Stimulated activated CD4-positive, alpha-beta T cell treated with anti-CD3 and anti-CD28 coated beads, Interleukin-4, amount 100 ng/mL, for 1 hour (primary cell): ENCODE results near the gene LCOR.
A peak's percentile ranks its signal among the peaks of the same experiment; 100 is the strongest.
"Not testable (repeated sequence)": the region's sequence is repeated elsewhere in the genome, so short reads cannot be mapped to it uniquely, and the experiment has no call there.

Experiments used
- DNase-seq: peaks from one replicate; pipeline ENCODE4 v3.0.0-alpha.2; 2020

Gene LCOR

GRCh38 chr10:96831867-96832720 is at the start of gene LCOR:
Gene LCOR (plus strand): TSS chr10:96832298. CDS start chr10:96949058, 116,760 bp downstream.
- DNase-seq: peak; percentile 83

- DNase-seq: no peak
These were observed 47.8 kb upstream of the LCOR start for GRCh38 chr10:96784253-96784652.

DNA sequence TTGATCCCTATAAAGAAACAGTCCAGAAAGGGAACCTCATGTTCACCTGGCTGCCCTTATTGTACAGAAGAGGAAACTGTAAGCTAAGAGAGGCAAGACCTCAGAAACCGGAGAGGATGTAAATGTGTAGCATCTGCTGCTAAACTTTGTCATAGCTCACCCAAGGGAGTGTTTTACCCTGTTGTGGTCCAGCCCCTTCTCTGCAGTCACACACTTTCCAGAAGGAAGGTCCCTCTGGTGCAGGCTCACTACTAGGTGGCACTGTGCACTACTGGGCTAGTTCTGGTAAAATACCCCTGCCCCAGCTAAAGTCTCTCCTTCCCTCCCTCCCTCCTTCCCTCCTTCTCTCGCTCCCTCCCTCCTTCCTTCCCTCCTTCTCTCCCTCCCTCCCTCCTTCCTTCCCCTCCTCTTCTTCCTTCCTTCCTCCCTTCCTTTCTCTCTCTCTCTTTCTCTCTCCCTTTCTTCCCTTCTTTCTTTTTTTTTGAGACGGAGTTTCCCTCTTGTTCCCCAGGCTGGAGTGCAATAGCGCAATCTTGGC is 42.5 kb upstream of the LCOR start:
- no peak for DNase-seq

DNA sequence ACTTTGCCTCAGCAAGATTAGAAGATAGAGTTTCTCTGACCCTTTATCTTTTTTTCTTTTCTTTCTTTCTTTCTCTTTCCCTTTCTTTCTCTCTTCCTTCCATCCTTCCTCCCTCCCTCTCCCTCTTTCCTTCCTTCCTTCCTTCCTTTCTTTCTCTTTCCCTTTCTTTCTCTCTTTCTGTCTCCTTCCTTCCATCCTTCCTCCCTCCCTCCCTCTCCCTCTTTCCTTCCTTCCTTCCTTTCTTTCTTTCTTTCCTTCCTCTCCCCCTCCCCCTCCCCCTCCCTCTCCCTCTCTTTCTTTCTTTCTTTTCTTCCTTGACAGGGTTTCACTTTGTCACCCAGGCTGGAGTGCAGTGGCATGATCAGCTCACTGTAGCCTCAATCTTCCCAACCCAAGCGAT is 40.2 kb upstream of the LCOR start:
- DNase-seq: no peak

DNA sequence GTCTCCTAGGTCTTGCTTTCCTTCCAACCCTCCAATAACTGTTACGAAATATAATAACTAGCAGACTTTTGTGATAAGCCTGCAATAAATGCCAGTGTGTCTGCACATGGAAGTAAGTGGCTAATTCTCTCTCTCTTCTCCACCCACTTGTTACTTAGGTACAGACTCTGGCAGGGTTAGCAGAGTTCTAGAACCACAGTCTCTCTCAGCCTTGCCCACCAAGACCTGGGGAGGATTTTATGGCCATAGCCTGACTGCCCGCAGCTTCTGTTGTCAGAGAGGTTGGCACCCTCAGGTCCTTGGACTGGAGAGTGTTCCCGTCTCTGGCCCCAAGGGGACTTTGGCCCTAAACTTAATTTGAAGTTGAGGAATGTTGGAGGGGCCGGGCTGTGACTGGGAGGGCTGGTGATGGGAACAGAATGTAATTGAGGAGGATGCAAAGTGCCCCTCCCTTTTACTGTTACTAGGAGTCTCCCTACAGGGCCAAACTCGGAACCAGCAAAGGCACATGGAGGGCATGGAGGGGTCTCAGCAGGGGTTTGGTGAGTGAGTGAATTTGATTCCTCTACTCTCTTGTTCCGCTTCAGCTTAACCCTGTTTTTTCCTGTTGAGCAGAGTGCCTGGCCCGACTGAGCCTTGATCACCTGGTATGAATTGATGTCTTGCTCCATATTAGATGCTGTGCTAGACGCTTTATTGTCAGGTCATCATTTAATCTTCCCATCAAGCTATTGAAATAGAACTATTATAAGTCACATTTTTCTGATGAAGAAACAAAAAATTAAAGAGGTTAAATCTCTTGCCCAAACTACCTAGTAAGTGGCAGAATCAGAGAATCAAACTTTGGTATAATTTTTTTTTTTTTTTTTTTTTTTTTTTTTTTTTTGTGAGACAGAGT is 37.0 kb upstream of the LCOR start:
- DNase-seq: no peak

GRCh38 chr10:96797485-96797884 is 34.6 kb upstream of the LCOR start:
- DNase-seq: no peak

DNA sequence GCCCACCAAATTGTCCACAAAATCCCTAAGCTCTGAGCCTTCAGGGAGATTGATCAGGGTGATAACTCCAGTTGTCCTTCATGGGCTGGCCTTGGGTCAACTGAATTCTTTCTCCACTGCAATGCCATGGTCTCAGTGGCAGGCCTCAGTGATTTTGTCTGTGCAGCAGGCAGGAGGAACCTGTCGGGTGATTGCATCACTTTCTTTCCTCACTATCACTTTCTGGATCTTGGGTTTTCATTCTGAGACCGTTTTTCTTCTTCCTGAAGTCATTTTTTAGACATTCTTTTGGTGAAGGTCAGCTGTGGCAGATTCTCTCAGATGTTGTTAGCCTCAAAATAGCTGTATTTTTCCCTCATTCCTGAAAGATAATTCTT is 28.8 kb upstream of the LCOR start:
- no peak for DNase-seq

DNA sequence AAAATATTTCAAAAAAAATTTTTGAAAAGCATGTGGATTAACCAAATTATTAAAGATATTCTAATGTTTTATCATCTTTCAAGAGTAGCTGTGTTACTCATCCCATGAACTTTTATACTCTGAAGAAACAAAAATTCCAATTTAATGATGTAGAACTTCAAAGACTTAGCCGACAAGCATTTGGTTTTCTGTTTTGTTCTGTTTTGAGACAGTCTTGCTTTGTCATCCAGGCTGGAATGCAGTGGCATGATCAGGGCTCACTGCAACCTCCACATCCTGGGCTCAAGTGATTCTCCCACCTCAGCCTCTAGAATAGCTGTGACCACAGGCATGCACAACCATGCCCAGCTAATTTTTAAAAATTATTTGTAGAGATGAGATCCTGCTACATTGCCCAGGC is 17.8 kb upstream of the LCOR start:
- DNase-seq: no peak

- DNase-seq: not testable (repeated sequence)
These were observed 13.1 kb upstream of the LCOR start for GRCh38 chr10:96818971-96819370.

DNA sequence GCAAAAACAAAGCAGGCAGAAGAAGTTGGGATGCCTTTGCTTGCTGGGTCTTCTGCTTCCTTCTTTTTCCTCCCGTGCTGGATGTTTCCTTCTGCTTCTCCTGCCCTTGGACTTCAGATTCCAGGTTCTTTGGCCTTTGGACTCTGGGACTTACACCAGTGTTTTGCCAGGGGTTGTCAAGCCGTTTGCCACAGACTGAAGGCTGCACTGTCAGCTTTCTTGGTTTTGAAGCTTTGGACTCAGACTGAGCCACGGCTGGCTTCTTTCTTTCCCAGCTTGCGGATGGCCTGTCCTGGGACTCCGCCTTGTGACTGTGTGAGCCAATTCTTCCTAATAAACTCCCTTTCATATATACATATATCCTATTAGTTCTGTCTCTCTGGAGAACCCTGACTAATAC is 11.3 kb upstream of the LCOR start:
- no peak for DNase-seq

- DNase-seq: no peak
These were observed 5.7 kb upstream of the LCOR start for GRCh38 chr10:96826438-96826837.

GRCh38 chr10:96828609-96829008 is 3.5 kb upstream of the LCOR start:
- DNase-seq: no peak

DNA sequence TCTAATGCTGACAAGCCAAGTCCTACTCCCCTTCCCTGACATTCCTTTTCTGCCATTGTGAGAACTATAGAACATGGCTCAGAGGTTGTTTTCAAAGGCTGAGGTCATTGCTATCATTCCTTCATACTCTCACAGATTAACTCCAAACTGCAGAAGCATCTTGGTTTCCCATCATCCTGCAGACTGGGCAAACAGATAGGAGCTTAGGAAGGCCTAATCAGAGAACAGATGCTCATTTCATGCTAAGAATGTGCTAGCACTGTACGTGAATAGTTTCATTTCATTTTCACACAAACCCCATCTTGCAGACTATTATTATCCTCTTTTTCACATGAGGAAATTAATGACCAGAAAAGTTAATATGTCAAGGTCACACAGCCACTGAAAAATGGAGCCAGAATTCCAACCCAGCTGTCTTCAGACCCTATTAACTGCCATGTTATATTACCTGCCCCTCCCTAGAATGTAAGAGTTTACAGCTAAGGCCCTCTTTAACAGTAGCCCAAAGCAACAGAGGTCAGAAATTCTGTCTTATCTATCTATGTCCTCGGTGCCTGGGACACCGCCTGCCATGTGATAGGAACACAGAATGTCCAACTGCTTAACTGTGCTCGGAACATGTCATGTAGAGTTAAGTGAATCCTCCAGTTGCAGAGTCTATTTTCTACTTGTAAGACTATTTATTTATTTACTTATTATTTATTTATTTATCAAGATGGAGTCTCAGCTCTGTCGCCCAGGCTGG is 2.9 kb upstream of the LCOR start:
- no peak for DNase-seq

- DNase-seq: peak; percentile 70
These were observed 1.4 kb upstream of the LCOR start for GRCh38 chr10:96830511-96831199.

GRCh38 chr10:96831200-96831866 is 765 bp upstream of the LCOR start:
- DNase-seq: no peak

DNA sequence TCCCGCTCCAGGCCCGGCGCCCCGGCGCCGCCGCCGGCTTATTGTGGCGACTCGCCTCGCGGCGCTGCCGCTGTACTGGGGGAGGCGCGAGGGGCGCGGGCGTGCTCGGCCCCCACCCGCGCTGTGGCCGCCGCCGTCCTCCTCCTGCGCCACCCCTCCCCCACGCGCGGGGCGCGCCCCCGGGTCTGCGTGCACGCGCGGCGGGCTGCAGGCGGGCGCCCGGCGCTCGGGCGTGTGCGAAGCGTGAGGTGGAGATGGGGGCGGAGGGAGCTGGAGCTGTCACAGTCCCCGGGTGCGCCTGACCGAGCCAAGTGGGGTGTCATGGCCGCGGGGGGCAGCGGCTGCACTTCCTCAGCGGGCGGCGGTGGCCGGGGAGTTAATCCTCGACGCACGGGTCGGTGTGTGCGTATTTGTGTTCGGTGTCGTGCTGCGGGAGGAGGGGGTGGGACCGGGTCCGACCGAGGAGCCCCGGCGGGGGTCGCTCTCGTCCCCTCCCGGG is 672 bp downstream of the LCOR start:
- DNase-seq: peak; percentile 86

DNA sequence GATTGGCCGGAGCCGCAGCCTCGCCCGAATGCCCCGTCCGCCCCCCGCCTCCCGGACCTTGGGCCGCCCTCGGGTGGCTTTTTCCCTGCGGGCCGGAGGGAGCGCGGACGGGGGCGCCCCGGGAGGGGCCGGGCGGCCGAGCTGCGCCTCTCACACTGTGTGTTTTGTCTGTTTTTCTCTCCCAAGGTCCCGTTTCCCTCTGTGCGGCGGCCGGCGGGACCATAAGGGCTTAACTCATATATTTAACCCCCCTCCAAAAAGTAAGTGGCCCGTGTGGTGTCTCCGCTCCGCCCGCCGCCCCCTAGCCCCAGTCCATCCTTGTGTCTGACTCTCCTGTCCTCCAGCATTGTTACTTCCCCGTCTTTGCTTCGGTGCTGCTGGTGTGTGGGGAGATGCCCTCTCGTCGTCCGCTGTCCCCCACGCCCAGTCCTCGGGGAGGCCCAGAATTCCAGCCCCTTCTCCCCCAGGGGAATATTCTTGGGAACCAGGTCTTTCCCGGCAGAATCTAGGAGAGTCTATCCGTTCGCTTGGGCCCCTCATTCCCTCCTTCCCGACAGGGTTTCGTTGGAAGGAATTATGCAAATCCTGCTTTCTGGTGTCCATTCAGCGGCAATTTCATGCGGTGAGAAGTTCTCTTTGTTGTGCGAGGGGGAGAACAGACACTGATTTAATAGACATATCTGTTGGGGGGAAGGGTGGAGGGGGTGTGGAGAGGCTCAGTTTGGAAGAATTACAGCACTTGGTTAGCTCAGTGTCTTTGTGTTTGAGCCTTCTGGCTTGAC is 1.3 kb downstream of the LCOR start:
- DNase-seq: peak; percentile 12

DNA sequence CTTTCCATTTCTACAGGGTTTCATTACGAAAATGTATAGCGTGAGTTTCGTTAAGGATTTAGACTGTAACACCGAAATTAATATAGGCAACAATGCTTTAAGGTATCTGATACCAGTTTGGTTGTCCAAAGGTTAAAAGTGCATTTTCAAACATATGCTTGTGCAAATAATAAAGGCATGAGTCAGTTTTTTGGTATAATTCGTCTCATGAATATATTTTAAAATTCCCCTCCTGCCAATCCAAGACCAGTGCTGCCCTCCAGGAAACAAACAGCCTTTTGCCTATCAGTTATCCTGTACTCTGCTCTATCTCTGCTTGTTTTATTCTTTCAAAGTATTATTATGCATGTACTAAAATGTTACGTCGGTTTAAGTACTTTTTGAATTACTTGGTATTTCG is 2.0 kb downstream of the LCOR start:
- DNase-seq: no peak

- DNase-seq: no peak
These were observed 3.8 kb downstream of the LCOR start for GRCh38 chr10:96835899-96836298.

GRCh38 chr10:96838529-96838928 is 6.4 kb downstream of the LCOR start:
- DNase-seq: no peak
